ENCODE measurements around the gene GPATCH2. TPM values are rescaled to one million over a fixed set of nuclear protein-coding genes. Genes with fewer than 3 reads are reported as not detected.
A peak's percentile ranks its signal among the peaks of the same experiment; 100 is the strongest.

GPATCH2 gene
- total and polyA plus RNA-seq, 11 donors: 2.3 to 8.5 (median 7.5) TPM

DNA sequence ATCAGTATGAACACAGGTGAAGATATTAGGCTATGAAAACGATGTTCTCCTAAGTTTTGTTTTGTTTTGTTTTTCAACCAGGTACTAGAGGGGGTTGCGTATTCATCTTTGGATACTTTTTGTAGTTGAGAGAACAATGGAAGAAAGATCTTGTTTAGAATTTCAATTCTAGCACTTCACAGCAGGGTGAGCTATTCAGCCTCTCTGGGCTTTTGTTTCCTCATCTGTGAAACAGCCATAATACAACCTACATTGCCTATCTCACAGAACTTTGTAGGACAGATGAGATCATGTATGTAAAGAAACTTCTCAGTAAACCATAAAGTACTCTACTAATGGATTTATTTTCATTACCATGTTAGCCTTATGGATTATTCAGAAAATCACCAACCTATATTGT lies 199.5 kb downstream of the GPATCH2 start:
- ATAC-seq: no peak
- 46 to 96% (median 82%) methylated on average over 2 of the region's 2 CpGs for WGBS, 4 donors

GRCh38 chr1:217425422-217425821 lies 205.5 kb downstream of the GPATCH2 start:
- H3K4me3 ChIP-seq: no peak overlapping the region
- no peaks in the 10 kb centered on the region for H3K4me1 ChIP-seq
- H3K27ac ChIP-seq: no peak overlapping the region
- peaks cover 0 to 2% (median 0%) of the 10 kb centered on the region in 9 donors for H3K36me3 ChIP-seq
- TF ChIP-seq, protein P1, sequence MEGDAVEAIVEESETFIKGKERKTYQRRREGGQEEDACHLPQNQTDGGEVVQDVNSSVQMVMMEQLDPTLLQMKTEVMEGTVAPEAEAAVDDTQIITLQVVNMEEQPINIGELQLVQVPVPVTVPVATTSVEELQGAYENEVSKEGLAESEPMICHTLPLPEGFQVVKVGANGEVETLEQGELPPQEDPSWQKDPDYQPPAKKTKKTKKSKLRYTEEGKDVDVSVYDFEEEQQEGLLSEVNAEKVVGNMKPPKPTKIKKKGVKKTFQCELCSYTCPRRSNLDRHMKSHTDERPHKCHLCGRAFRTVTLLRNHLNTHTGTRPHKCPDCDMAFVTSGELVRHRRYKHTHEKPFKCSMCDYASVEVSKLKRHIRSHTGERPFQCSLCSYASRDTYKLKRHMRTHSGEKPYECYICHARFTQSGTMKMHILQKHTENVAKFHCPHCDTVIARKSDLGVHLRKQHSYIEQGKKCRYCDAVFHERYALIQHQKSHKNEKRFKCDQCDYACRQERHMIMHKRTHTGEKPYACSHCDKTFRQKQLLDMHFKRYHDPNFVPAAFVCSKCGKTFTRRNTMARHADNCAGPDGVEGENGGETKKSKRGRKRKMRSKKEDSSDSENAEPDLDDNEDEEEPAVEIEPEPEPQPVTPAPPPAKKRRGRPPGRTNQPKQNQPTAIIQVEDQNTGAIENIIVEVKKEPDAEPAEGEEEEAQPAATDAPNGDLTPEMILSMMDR (IDR thresholded peaks at IDR 0.05): no peak
- TF ChIP-seq POLR2A (IDR thresholded peaks at IDR 0.05): no peak
- 74 to 76% (median 76%) methylated on average over 5 of the region's 5 CpGs for WGBS, 4 donors
- no peak for DNase-seq
- peak in 3 of 4 donors; percentile 18 to 67 (median 51) for ATAC-seq
- H3K27me3 ChIP-seq: no peaks in the 10 kb centered on the region
- intact Hi-C loops (cut with DNase I): no loop called here
- H3K9me3 ChIP-seq: no peaks in the 10 kb centered on the region

More for the DNA sequence above, 199.5 kb downstream of the GPATCH2 start:
- intact Hi-C loops (cut with DNase I): no loop called here
- no peaks in the 10 kb centered on the region for H3K9me3 ChIP-seq
- no peaks in the 10 kb centered on the region for H3K27me3 ChIP-seq
- no peak overlapping the region for H3K4me3 ChIP-seq
- no peak for TF ChIP-seq POLR2A (IDR thresholded peaks at IDR 0.05)
- TF ChIP-seq, protein P1 (IDR thresholded peaks at IDR 0.05): no peak
- no peak for DNase-seq
- peaks cover 0 to 11% (median 5%) of the 10 kb centered on the region in 9 donors for H3K36me3 ChIP-seq
- H3K4me1 ChIP-seq: no peaks in the 10 kb centered on the region
- H3K27ac ChIP-seq: no peak overlapping the region

GRCh38 chr1:217419194-217419551 lies 211.7 kb downstream of the GPATCH2 start:
- 24 to 31% (median 26%) methylated on average over 2 of the region's 2 CpGs for WGBS, 4 donors
- TF ChIP-seq, protein P1 (IDR thresholded peaks at IDR 0.05): no peak
- no peak for TF ChIP-seq POLR2A (IDR thresholded peaks at IDR 0.05)
- Histone ChIP-seq H3K4me3 (no peak overlapping the region), H3K36me3 (no peaks in the 10 kb centered on the region), H3K4me1 (peaks cover 0 to 9% (median 0%) of the 10 kb centered on the region in 12 donors), H3K9me3 (no peaks in the 10 kb centered on the region), H3K27me3 (no peaks in the 10 kb centered on the region), H3K27ac (no peak overlapping the region)
- ATAC-seq (peak in 1 of 4 donors; percentile 36), DNase-seq (no peak)
- intact Hi-C loops (cut with DNase I): no loop called here

- H3K4me3 ChIP-seq: no peak overlapping the region
- no peaks in the 10 kb centered on the region for H3K36me3 ChIP-seq
- H3K4me1 ChIP-seq: peaks cover 0 to 9% (median 0%) of the 10 kb centered on the region in 12 donors
- intact Hi-C loops (cut with DNase I): no loop called here
- H3K27me3 ChIP-seq: no peaks in the 10 kb centered on the region
- ATAC-seq: no peak
- no peak overlapping the region for H3K27ac ChIP-seq
- H3K9me3 ChIP-seq: no peaks in the 10 kb centered on the region
- TF ChIP-seq, protein P1 (IDR thresholded peaks at IDR 0.05): no peak
- TF ChIP-seq POLR2A (IDR thresholded peaks at IDR 0.05): no peak
- DNase-seq: no peak
- WGBS, 4 donors: 75 to 84% (median 76%) methylated on average over 14 of the region's 14 CpGs
These were observed 212.4 kb downstream of the GPATCH2 start for GRCh38 chr1:217418269-217419193.

Measured in heart left ventricle (tissue), 16 donors.